ENCODE data around the gene RAMP3. TPM values are rescaled to one million over a fixed set of nuclear protein-coding genes. Genes with fewer than 3 reads are reported as not detected.
"Not testable (repeated sequence)": the region's sequence is repeated elsewhere in the genome, so short reads cannot be mapped to it uniquely, and the experiment has no call there.

Gene RAMP3
- total RNA-seq, 1 donor from 2014 or later = 4.7 TPM

DNA sequence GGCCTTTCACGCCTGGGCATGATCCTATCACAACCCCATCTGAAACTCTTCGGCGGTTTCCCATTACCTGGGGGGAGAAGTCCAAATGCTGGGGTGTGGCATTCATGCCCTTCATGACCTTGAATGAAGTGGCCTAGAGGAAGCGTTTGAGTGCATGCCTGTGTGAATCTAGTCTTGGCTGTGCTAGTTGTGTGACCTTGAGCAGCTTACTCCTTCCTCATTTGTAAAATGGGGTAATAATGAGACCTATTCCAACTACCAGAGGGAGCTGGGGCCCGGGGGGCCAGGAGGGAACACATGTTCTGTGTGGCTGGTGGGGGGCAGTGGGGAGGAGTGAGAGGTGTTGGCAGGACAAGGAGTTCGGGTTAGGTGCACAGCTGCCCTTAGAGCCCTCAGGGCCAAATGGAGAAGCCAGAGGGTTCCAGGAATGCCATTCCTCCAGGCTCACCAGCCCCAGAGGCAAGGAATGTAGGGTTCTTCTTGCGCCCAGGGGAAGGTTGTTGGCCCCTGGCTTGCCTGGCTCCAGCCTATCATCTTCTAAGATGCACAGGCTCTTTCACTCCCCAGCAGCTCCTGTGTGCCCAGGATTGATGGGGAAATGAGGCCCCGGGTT lies 24.8 kb upstream of the RAMP3 start:
- DNase-seq = no peak

- no peak for DNase-seq
These were observed 24.2 kb upstream of the RAMP3 start for GRCh38 chr7:45133352-45133751.

DNA sequence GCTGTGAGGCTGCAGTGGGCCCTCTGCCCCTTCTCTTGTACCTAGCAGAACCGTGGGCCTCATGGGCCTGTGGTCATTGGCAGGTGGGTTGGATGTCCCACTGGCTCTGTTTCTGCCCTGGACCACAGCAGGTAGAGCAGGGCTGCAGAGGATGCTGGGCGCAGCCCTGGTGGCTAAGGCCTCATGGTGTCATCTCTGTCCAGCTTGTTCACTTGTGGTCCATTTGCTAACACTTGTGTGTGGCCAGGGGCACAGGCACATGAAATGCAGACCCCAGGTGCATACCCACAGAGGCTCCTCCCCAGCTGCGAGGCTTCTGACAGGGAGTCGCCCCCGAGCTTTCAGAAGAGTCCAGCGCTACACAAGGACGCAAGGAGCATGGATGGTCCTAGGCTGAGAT lies 23.7 kb upstream of the RAMP3 start:
- DNase-seq = no peak

- peak; percentile 18 for DNase-seq
These were observed 21.2 kb upstream of the RAMP3 start for GRCh38 chr7:45136106-45137060.

- DNase-seq = no peak
These were observed 18.9 kb upstream of the RAMP3 start for GRCh38 chr7:45138433-45139267.

DNA sequence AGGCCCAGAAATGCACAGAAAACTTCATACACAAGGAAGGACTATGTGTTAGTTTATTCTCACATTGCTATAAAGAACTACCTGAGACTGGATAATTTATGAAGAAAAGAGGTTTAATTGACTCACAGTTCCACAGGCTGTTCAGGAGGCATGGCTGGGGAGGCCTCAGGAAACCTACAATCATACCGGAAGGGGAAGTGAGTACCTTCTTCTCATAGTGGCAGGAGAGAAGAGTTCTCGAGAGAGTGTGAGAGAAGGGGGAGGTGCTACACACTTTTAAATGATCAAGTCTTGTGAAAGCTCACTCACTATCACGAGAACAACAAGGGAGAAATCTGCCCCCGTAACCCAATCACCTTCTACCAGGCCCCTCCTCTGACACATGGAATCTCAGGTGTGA lies 16.8 kb upstream of the RAMP3 start:
- DNase-seq = no peak

- DNase-seq = no peak
These were observed 14.0 kb upstream of the RAMP3 start for GRCh38 chr7:45143616-45144015.

GRCh38 chr7:45145881-45146280 lies 11.7 kb upstream of the RAMP3 start:
- DNase-seq = no peak

DNA sequence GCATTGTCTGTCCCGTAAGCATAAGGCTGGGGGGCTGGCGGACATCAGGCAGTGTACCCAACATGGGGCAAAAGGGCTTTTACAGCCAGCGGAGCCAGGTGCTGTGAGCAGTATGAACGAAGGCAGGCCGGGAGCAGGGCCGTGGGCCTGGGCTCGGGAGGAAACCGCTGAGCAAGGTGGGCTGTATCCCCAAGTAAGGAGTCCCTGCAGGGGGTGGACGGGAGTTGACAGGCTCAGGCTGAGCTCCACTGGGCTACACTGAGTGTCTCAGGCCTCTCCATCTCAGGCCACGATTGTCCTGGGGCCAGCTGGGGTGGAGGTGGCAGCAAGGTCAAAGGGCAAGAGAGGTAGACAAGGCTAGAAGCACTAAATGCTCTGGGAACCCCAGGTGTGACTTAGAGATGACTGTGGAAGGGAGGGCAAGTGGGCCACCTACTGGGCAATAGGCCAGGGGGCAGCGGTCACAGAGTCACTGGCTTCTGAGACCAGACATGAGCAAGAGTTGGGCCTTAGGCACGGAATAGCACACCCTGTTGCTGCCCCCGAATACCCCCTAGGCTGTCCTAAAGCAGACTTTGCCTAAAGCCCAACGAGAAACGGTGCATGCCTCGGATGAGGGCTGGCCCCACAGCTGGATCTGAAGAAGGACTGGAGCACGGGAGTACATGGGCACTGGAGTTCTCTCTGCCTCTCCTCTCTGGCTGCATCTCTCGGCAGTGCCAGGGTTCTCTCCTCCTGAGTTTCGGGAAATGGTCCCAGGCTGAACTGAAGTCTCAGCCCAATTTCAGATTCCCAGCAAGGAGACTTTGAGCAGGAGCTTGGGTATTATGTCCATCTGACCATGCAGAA lies 10.8 kb upstream of the RAMP3 start:
- no peak for DNase-seq

GRCh38 chr7:45147858-45148652 lies 9.5 kb upstream of the RAMP3 start:
- no peak for DNase-seq

GRCh38 chr7:45148653-45148973 lies 9.0 kb upstream of the RAMP3 start:
- DNase-seq = no peak

DNA sequence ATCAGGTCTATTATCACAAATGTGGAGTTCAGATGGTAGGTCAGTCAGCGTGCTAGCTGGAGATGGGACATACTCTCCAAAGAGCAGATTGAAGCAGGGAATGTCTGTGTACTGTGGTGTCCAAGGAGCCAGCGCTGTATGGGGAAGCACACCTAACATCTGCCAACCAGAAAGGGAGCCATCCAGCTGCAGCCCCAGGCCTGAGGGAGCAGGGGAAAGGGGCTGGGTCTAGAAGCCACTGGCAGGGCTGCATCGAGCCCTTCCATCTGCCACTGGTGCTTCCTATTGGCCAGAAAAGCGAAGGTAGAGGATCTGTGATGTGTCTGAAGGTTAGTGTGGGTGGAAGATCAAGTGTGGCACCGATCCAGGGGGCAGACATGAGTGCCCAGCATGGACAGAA lies 8.0 kb upstream of the RAMP3 start:
- DNase-seq = no peak

DNA sequence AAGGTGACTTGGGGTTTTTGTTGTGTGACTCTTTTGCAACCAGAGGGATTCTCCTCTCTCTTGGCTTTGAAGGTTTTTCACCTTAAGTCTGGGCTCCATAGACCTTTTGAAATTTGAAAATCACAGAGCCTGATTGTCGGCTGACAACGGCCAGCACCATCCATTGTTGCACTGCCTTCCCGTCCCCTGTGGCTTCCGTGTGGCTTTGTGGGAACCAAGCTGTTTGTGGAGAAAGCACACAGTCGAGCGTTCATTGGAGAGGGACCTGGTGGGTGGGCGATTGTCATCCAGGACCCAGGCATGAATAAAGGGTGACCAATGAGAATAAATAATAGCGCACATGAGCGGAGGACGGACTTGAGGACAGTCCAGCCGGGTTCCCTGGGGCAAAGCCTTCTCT lies 7.4 kb upstream of the RAMP3 start:
- DNase-seq = no peak

GRCh38 chr7:45151131-45151684 lies 6.4 kb upstream of the RAMP3 start:
- no peak for DNase-seq

GRCh38 chr7:45151967-45152366 lies 5.6 kb upstream of the RAMP3 start:
- no peak for DNase-seq

- DNase-seq = no peak
These were observed 4.4 kb upstream of the RAMP3 start for GRCh38 chr7:45153233-45153632.

GRCh38 chr7:45153861-45154260 lies 3.7 kb upstream of the RAMP3 start:
- not testable (repeated sequence) for DNase-seq

DNA sequence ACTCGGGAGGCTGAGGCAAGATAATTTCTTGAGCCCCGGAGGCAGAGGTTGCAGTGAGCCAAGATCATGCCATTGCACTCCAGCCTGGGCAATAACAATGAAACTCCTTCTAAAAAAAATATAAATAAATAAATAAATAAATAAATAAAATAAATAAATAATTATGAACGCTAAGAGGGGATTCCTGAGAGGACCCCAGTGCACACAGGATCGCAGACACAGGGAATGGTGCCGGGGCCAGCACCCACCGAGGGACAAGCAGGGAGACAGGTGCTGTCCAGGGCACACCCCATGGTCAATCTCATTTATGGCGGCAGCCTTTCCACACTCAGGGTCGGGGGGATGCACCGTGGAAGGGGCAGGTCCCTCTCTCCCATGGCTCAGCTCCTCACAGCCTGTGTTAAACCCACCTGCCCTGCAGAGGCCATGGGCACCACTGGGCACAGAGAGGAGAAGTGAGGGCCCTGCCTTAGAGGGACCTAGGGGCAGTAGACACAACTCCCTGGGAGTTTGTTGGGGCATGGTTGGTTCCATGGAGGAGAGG lies 2.2 kb upstream of the RAMP3 start:
- DNase-seq = no peak

GRCh38 chr7:45155941-45156340 lies 1.6 kb upstream of the RAMP3 start:
- no peak for DNase-seq

DNA sequence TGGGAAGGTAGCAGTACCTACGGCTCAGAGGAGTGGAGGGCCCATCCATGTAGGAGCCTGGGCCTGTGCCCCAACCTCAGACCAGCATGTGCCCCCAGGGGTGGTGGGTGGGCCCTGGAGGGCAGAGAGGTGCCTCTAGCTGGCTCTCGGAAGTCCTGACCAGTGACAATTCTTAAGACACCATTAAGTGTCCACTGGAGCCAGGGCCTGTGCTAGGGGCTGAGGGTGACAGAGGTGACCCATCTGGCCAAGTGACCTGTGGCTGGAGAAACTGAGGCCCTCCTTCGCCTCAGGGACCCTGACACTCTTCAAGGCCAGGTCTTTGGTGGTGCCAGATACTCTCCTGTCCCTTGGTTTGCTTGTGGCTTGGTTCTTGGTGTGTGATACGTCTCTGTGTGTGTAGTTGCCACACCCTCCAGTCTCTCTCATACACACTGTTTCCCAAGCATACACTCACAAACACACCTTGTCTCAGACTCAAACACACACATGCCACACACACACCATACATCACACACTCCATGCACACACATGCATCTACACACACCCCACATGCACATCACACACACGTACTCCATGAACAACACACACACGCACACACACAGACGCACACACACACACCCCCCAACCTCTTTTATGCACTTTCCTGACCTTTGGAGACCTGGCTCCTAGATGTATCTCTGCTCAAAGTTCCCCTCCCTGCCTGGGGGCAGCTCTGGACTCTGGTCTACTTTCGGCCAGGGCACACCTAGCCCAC lies 897 bp upstream of the RAMP3 start:
- DNase-seq = no peak
